B cell (primary cell): ENCODE measurements around the gene TWF2. TPM values are rescaled to one million over a fixed set of nuclear protein-coding genes. Genes with fewer than 3 reads are reported as not detected.

Source experiments
- ATAC-seq: fragments of 200-7000 bp; cut with Tn5 transposase; one replicate; pipeline ENCODE4 v1.10.0; 2021; ENCODE audit warnings: low read depth, mild to moderate bottlenecking, moderate number of reproducible peaks, moderate library complexity
- CTCF ChIA-PET: fragments of 350-600 bp; sonication (Branson Sonifier 250); formaldehyde crosslinking; loops from one replicate; lab custom pipeline; 2021; ENCODE audit warnings: antibody characterized with exemption, inconsistent platforms; lab: Charles Lee
- POLR2A ChIA-PET: fragments of 350-600 bp; sonication (Branson Sonifier 250); formaldehyde crosslinking; loops from one replicate; lab custom pipeline; 2021; ENCODE audit warnings: antibody characterized with exemption; lab: Charles Lee
- DNase-seq: peaks from one replicate; pipeline ENCODE4 v3.0.0; 2013
- H2AFZ ChIP-seq: 2 replicates; pipeline ENCODE4 v1.6.1; 2012; ENCODE audit warnings: mild to moderate bottlenecking, low read depth, low read length; ENCODE audit not compliant: insufficient read depth, poor library complexity, severe bottlenecking
- H3K27ac ChIP-seq, 2 donors: 1 replicate in 1 of 2; 2 replicates in 1 of 2; pipeline ENCODE4 v1.5.1; 2012 to 2013; ENCODE audit warnings: low read length in 2 of 2, mild to moderate bottlenecking in 2 of 2, moderate library complexity in 1 of 2
- H3K27me3 ChIP-seq, 4 experiments: fragments of 200-600 bp in 1 of 4; sonication (generic) in 1 of 4; replicated peaks in 1 of 4; 1 replicate in 2 of 4; 2 replicates in 2 of 4; pipeline versions ENCODE4 v1.6.1 to v1.7.0; 2013 to 2016; ENCODE audit warnings: low read length in 3 of 4, mild to moderate bottlenecking in 2 of 4, mixed read lengths in 1 of 4, moderate library complexity in 1 of 4; ENCODE audit not compliant: insufficient read depth in 4 of 4, control insufficient read depth in 3 of 4; ENCODE audit errors: control extremely low read depth in 1 of 4
- H3K36me3 ChIP-seq, 2 experiments: replicated peaks in 1 of 2; 1 replicate in 1 of 2; 2 replicates in 1 of 2; pipeline versions ENCODE4 v1.6.1 to v1.7.1; 2013; ENCODE audit warnings: low read length in 1 of 2; ENCODE audit not compliant: insufficient read depth in 2 of 2, control insufficient read depth in 1 of 2; ENCODE audit errors: control extremely low read depth in 1 of 2, extremely low read depth in 1 of 2
- H3K4me1 ChIP-seq, 2 donors: fragments of 200-600 bp in 1 of 2; sonication (generic) in 1 of 2; 1 replicate in 1 of 2; 2 replicates in 1 of 2; pipeline versions ENCODE4 v1.5.1 to v1.6.1; 2013 to 2017; ENCODE audit warnings: low read length in 2 of 2; ENCODE audit not compliant: control insufficient read depth in 2 of 2, insufficient read depth in 2 of 2
- H3K4me2 ChIP-seq: replicated peaks from 2 replicates; pipeline ENCODE3; 2012; ENCODE audit warnings: mild to moderate bottlenecking, low read depth, low read length; ENCODE audit not compliant: poor library complexity, severe bottlenecking
- H3K4me3 ChIP-seq, 5 experiments: fragments of 200-600 bp in 1 of 5; sonication (generic) in 1 of 5; 1 replicate in 3 of 5; 2 replicates in 2 of 5; pipeline versions ENCODE4 v1.5.1 to v1.7.0; 2011 to 2016; ENCODE audit warnings: low read length in 4 of 5, mild to moderate bottlenecking in 4 of 5, low read depth in 2 of 5, control low read depth in 1 of 5, moderate library complexity in 1 of 5; ENCODE audit not compliant: insufficient read depth in 1 of 5; ENCODE audit errors: control extremely low read depth in 1 of 5, extremely low read depth in 1 of 5
- H3K79me2 ChIP-seq: fragments of 200-600 bp; sonication (generic); one replicate; pipeline ENCODE4 v1.6.0; 2016; ENCODE audit warnings: low read length; ENCODE audit not compliant: control insufficient read depth, insufficient read depth
- H3K9ac ChIP-seq: fragments of 200-600 bp; sonication (generic); 2 replicates; pipeline ENCODE4 v1.6.1; 2017; ENCODE audit warnings: mild to moderate bottlenecking, low read length, moderate library complexity
- H3K9me3 ChIP-seq, 3 donors: one replicate each; pipeline versions ENCODE4 v1.6.1 to v1.7.1; 2013; ENCODE audit warnings: low read length in 2 of 3; ENCODE audit not compliant: control insufficient read depth in 2 of 3, insufficient read depth in 1 of 3; ENCODE audit errors: control extremely low read depth in 1 of 3
- H4K20me1 ChIP-seq: 2 replicates; pipeline ENCODE4 v1.6.0; 2012; ENCODE audit warnings: mild to moderate bottlenecking, low read length; ENCODE audit not compliant: insufficient read depth, control insufficient read depth, poor library complexity, severe bottlenecking
- H3K27ac Mint-ChIP-seq: one replicate; pipeline ENCODE4 v1.8.0; 2021; ENCODE audit warnings: mixed read lengths
- H3K27me3 Mint-ChIP-seq: one replicate; pipeline ENCODE4 v1.8.0; 2021; ENCODE audit warnings: mixed read lengths
- H3K4me1 Mint-ChIP-seq: one replicate; pipeline ENCODE4 v1.8.0; 2021; ENCODE audit warnings: mixed read lengths
- H3K4me3 Mint-ChIP-seq: one replicate; pipeline ENCODE4 v1.8.0; 2021; ENCODE audit warnings: mixed read lengths
- H3K9me3 Mint-ChIP-seq: one replicate; pipeline ENCODE4 v1.8.0; 2022; ENCODE audit warnings: mixed read lengths; ENCODE audit not compliant: insufficient read depth
- EZH2 ChIP-seq: IDR thresholded peaks from 2 replicates; pipeline ENCODE4 v1.6.1; 2012; ENCODE audit warnings: borderline replicate concordance, low read depth, mild to moderate bottlenecking, moderate library complexity, low read length; ENCODE audit not compliant: insufficient read depth, poor library complexity, severe bottlenecking
- WGBS: methylation state at CpG from one replicate; pipeline ENCODE4 v1.1.5; 2013; ENCODE audit warnings: missing lambda C conversion rate; ENCODE audit not compliant: insufficient coverage; 5-methylcytosine and 5-hydroxymethylcytosine counted together
- intact Hi-C: fragments of 100-400 bp; cut with micrococcal nuclease; formaldehyde crosslinking; loops from one replicate; pipeline ENCODE4 v1.10.0; 2022
- polyA plus RNA-seq: library from polyadenylated mRNA; depleted of rRNA; stranded (reverse); fragments of >200 nt; gene quantifications from 2 replicates; pipeline ENCODE4 v1.2.3, GENCODE V29; 2012
- total RNA-seq, 2 donors: library from RNA; stranded (reverse); fragments of 120-200 nt in 1 of 2; gene quantifications; 1 replicate in 1 of 2; 2 replicates in 1 of 2; pipeline versions ENCODE4 v1.2.3 to v1.2.4, GENCODE V29; 2013 to 2022
- TF ChIP-seq, protein P1 (sequence below): fragments of 200-600 bp; IDR thresholded peaks from one replicate; pipeline ENCODE4 v1.8.0; 2022; ENCODE audit warnings: antibody characterized with exemption, mild to moderate bottlenecking

TWF2 gene
- total and polyA plus RNA-seq, 2 donors (not counting 1 experiment from before 2014, with no cell fraction given): 60.3 to 88.2 TPM

DNA sequence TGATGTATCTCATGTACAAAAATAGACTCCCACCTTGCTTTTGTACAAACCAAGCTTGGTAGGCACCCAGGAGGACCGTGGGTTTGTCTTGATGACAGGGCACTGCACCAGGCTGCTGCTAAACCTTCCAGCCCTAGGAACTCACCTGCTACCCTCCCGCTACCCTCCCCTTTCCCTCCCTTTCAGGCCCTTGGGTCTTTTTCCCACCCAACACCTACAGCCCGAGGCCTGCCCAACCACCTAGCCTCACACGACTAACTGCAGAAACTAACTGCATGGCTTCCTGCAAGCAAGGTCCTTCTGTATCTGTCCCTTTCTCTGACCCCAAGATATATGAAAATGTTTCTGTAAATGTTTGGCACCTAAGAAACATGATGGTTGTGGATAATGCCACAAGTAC, 17.7 kb upstream of the TWF2 start:
- Mint-ChIP-seq H3K4me3 (no peak overlapping the region), H3K27ac (no peak overlapping the region), H3K9me3 (no peaks in the 10 kb centered on the region), H3K27me3 (no peaks in the 10 kb centered on the region), H3K4me1 (peaks cover 38% of the 10 kb centered on the region)
- CTCF ChIA-PET: interaction anchor here (1.0 kb wide), 1 partner anchor 36 kb away, joined by 3 read pairs; no protein-coding TSS in a partner anchor
- Histone ChIP-seq H3K36me3 (peaks cover 26 to 77% of the 10 kb centered on the region in 2 experiments), H3K9ac (no peak overlapping the region), H3K9me3 (no peaks in the 10 kb centered on the region), H3K4me1 (peaks cover 26 to 34% of the 10 kb centered on the region in 2 donors), H3K4me2 (no peak overlapping the region), H3K27ac (no peak overlapping the region), H2AFZ (no peak overlapping the region), H3K79me2 (peaks cover 63% of the 10 kb centered on the region), H3K27me3 (no peaks in the 10 kb centered on the region), H3K4me3 (no peak overlapping the region), H4K20me1 (peaks cover 49% of the 10 kb centered on the region)
- POLR2A ChIA-PET: no interaction called here
- TF ChIP-seq, protein P1, sequence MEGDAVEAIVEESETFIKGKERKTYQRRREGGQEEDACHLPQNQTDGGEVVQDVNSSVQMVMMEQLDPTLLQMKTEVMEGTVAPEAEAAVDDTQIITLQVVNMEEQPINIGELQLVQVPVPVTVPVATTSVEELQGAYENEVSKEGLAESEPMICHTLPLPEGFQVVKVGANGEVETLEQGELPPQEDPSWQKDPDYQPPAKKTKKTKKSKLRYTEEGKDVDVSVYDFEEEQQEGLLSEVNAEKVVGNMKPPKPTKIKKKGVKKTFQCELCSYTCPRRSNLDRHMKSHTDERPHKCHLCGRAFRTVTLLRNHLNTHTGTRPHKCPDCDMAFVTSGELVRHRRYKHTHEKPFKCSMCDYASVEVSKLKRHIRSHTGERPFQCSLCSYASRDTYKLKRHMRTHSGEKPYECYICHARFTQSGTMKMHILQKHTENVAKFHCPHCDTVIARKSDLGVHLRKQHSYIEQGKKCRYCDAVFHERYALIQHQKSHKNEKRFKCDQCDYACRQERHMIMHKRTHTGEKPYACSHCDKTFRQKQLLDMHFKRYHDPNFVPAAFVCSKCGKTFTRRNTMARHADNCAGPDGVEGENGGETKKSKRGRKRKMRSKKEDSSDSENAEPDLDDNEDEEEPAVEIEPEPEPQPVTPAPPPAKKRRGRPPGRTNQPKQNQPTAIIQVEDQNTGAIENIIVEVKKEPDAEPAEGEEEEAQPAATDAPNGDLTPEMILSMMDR: no peak
- TF ChIP-seq EZH2: no peak
- WGBS: 96% methylated on average over 3 of the region's 4 CpGs
- ATAC-seq (no peak), DNase-seq (no peak)
- intact Hi-C loops: no loop called here

DNA sequence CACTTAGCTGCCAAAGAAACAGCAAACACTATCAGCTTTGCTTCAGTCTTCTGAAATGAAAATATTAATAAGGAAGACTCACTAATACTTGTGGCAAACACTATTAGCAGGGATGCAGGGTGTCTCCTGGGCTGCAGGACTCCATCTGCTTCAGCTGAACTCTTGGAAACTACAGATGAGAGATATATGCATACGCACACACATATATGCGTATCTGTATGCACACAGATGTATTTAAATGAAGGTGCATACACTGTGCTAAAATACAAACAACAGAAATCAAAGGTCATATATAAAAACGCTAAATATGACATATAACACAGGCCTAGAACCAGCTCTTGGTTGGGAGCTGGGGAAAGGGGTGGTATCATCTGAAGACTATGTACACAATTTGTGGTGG, 17.2 kb upstream of the TWF2 start:
- Histone ChIP-seq H2AFZ (no peak overlapping the region), H3K4me3 (no peak overlapping the region), H3K9ac (no peak overlapping the region), H3K4me1 (peaks cover 22 to 31% of the 10 kb centered on the region in 2 donors), H3K27me3 (no peaks in the 10 kb centered on the region), H3K4me2 (no peak overlapping the region), H3K36me3 (peaks cover 26 to 74% of the 10 kb centered on the region in 2 experiments), H3K9me3 (no peaks in the 10 kb centered on the region), H3K79me2 (peaks cover 58% of the 10 kb centered on the region), H3K27ac (no peak overlapping the region), H4K20me1 (peaks cover 45% of the 10 kb centered on the region)
- WGBS: no CpG with 5 or more reads among the region's 3 CpGs
- Mint-ChIP-seq H3K4me1 (peaks cover 34% of the 10 kb centered on the region), H3K27me3 (no peaks in the 10 kb centered on the region), H3K9me3 (no peaks in the 10 kb centered on the region), H3K27ac (peak overlapping the region; percentile 26), H3K4me3 (no peak overlapping the region)
- DNase-seq: no peak
- CTCF ChIA-PET: interaction anchor here (1.0 kb wide), 1 partner anchor 35 kb away, joined by 3 read pairs; no protein-coding TSS in a partner anchor
- no peak for ATAC-seq
- intact Hi-C loops: no loop called here
- POLR2A ChIA-PET: no interaction called here
- TF ChIP-seq, protein P1: no peak
- TF ChIP-seq EZH2: no peak
